Upper lobe of right lung (tissue), 1 donor: ENCODE measurements around the gene GJB5. TPM values are rescaled to one million over a fixed set of nuclear protein-coding genes. Genes with fewer than 3 reads are reported as not detected.
"Not testable (repeated sequence)": the region's sequence is repeated elsewhere in the genome, so short reads cannot be mapped to it uniquely, and the experiment has no call there.

Source experiments
- ATAC-seq: fragments of 200-7000 bp; cut with Tn5 transposase; one replicate; pipeline ENCODE4 v1.9.1; 2020; ENCODE audit warnings: mild to moderate bottlenecking, moderate library complexity
- DNase-seq: peaks from one replicate; pipeline ENCODE4 v3.0.0-alpha.2; 2020
- H3K27ac ChIP-seq: fragments of 200-600 bp; one replicate; pipeline ENCODE4 v1.8.0; 2022
- H3K27me3 ChIP-seq: fragments of 200-600 bp; one replicate; pipeline ENCODE4 v1.8.0; 2022; ENCODE audit warnings: mild to moderate bottlenecking
- H3K36me3 ChIP-seq: fragments of 200-600 bp; one replicate; pipeline ENCODE4 v1.8.0; 2022
- H3K4me1 ChIP-seq: fragments of 200-600 bp; one replicate; pipeline ENCODE4 v1.8.0; 2022
- H3K4me3 ChIP-seq: fragments of 200-600 bp; one replicate; pipeline ENCODE4 v1.8.0; 2022; ENCODE audit warnings: mild to moderate bottlenecking
- H3K9me3 ChIP-seq: fragments of 200-600 bp; one replicate; pipeline ENCODE4 v1.8.0; 2022
- CTCF ChIP-seq: fragments of 200-600 bp; IDR thresholded peaks from one replicate; pipeline ENCODE4 v1.8.0; 2022; ENCODE audit warnings: antibody characterized with exemption
- intact Hi-C: fragments of 100-400 bp; cut with DNase I; formaldehyde crosslinking; loops from one replicate; pipeline ENCODE4 v1.11.0; 2022
- total RNA-seq: library from RNA; stranded (reverse); fragmentation: NEBNext Ultra II Directional; extraction: Animal tissue kit (Norgen Biotek cat#: 25700); gene quantifications from one replicate; pipeline ENCODE4 v1.2.1, GENCODE V29; 2021
- donor health status: DM: no; HTN: yes; CAD: no; lungs with severe emphysema.

The GJB5 gene
- total RNA-seq, 1 donor from 2014 or later = not detected

GRCh38 chr1:34771573-34772371, 16.9 kb downstream of the GJB5 start:
- no peaks in the 10 kb centered on the region for H3K9me3 ChIP-seq
- no peak overlapping the region for H3K4me3 ChIP-seq
- no peaks in the 10 kb centered on the region for H3K36me3 ChIP-seq
- DNase-seq = no peak
- no peak for TF ChIP-seq CTCF
- H3K4me1 ChIP-seq = no peaks in the 10 kb centered on the region
- no peak for ATAC-seq
- peaks cover 8% of the 10 kb centered on the region for H3K27me3 ChIP-seq
- intact Hi-C loops = no loop called here
- H3K27ac ChIP-seq = no peak overlapping the region

DNA sequence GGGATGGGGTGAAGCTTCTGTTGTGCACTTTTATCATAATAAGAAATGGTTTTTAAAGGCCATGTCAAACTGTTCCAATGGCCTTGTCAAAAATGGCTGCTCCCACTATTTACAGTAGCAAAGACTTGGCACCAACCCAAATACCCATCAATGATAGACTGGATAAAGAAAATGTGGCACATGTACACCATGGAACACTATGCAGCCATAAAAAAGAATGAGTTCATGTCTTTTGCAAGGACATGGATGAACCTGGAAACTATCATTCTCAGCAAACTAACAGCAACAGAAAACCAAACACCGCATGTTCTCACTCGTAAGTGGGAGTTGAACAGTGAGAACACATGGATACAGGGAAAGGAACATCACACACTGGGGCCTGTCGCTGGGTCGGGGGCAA, 18.3 kb downstream of the GJB5 start:
- H3K36me3 ChIP-seq, ATAC-seq, DNase-seq: not testable (repeated sequence)

DNA sequence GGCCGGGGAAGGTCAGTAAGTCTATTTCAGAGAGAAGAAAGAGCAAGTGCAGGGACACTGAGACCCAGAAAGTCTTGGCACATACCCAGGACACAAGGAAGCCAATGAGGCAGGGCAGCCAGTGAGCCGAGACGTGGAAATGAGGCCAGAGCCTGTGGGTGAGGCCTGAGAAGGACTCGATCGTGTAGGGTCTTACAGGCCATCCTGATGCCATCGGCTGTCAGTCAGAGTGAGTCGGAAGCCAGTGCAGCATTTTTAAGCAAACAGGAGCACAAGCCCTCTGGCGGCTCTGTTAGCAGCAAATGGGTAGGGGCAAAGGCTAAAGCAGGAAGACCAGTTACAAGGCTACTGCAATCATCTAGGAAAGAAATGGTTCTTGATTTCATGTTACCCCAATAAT, 20.1 kb downstream of the GJB5 start:
- Histone ChIP-seq H3K9me3 (no peaks in the 10 kb centered on the region), H3K27ac (no peak overlapping the region), H3K4me3 (no peak overlapping the region), H3K27me3 (peaks cover 14% of the 10 kb centered on the region), H3K36me3 (no peaks in the 10 kb centered on the region), H3K4me1 (no peaks in the 10 kb centered on the region)
- ATAC-seq (no peak), DNase-seq (no peak)
- TF ChIP-seq CTCF = no peak
- intact Hi-C loops = no loop called here

More for the DNA sequence above, 18.3 kb downstream of the GJB5 start:
- intact Hi-C loops, H3K27ac ChIP-seq, H3K4me3 ChIP-seq, H3K9me3 ChIP-seq, H3K4me1 ChIP-seq: not testable (repeated sequence)
- H3K27me3 ChIP-seq = peaks cover 14% of the 10 kb centered on the region

DNA sequence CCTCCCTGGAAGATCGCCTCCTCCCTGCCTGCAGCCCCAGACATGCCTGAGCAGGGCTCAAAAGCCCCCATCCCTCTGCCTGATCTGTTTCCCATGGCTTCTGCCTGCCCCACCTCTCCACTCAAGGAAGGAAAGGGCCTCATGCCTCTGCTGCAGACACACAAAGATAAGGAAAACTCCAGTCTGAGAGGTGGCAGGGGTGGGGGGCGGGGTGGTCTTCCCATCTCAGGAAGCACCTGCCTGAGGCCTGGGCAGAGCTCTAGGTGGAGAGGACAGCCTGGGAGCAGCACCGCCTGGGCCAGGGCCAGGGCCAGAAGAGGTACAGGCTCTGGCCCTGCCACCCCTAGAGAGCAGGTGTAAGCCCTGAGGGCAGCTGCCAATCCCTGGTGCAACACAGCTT, 22.1 kb downstream of the GJB5 start:
- ATAC-seq = no peak
- Histone ChIP-seq H3K27me3 (peaks cover 33% of the 10 kb centered on the region), H3K9me3 (no peaks in the 10 kb centered on the region), H3K27ac (no peak overlapping the region), H3K4me1 (peaks cover 13% of the 10 kb centered on the region), H3K4me3 (no peak overlapping the region), H3K36me3 (no peaks in the 10 kb centered on the region)
- DNase-seq = peak; percentile 38
- TF ChIP-seq CTCF = no peak
- intact Hi-C loops = no loop called here

DNA sequence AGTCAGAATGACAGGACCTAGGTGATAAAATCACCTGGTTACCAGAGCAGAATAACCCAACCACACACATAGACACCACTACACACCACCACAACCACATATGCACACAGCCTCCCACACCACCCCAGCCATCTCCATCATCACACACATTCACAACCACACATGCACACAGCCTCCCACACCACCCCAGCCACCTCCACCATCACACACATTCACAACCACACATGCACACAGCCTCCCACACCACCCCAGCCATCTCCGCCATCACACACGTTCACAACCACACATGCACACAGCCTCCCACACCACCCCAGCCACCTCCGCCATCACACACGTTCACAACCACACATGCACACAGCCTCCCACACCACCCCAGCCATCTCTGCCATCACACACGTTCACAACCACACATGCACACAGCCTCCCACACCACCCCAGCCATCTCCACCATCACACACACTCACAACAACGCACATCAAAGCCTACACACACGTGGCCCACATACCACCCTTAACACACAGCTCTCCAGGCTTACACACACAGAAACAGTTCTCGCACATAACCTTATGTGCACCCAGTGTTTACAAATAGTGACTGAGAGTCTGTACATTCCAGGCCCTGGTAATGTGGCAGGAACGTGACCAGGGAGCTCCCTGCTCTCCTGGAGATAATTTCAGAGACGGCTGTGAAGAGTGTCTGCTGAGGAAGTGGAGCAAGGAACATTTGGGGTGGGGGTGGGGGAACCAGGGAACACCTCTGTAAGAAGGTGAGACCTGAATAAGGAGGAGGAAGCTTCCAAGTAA, 22.9 kb downstream of the GJB5 start:
- intact Hi-C loops = no loop called here
- no peaks in the 10 kb centered on the region for H3K9me3 ChIP-seq
- no peak overlapping the region for H3K4me3 ChIP-seq
- H3K36me3 ChIP-seq = no peaks in the 10 kb centered on the region
- peaks cover 13% of the 10 kb centered on the region for H3K4me1 ChIP-seq
- ATAC-seq (peak; percentile 58), DNase-seq (peak; percentile 37)
- H3K27me3 ChIP-seq = peaks cover 40% of the 10 kb centered on the region
- no peak for TF ChIP-seq CTCF
- H3K27ac ChIP-seq = no peak overlapping the region

DNA sequence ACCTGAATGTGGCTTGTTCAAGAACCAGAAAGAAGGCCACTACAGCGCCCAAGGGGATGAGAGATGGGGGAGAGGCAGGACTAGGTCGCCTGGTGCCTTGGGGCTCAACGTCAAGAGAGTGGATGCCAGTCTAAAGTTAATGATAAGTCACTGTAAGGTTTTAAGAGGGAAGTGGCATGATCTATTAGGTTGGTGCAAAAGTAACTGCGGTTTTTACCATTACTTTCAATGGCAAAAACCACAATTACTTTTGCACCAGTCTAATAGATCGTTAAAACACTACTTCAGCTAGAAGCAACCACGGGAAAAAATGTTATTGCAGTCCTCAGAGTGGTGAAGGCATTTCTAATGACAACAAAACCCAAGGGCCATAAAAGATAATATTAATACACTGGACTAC, 23.5 kb downstream of the GJB5 start:
- intact Hi-C loops = no loop called here
- DNase-seq (peak; percentile 9), ATAC-seq (no peak)
- H3K9me3 ChIP-seq = no peaks in the 10 kb centered on the region
- no peak overlapping the region for H3K27ac ChIP-seq
- no peaks in the 10 kb centered on the region for H3K36me3 ChIP-seq
- no peak for TF ChIP-seq CTCF
- H3K4me3 ChIP-seq = no peak overlapping the region
- peaks cover 40% of the 10 kb centered on the region for H3K27me3 ChIP-seq
- H3K4me1 ChIP-seq = peaks cover 13% of the 10 kb centered on the region
